Stimulated activated CD8-positive, alpha-beta memory T cell treated with anti-CD3 and anti-CD28 coated beads, Interleukin-12 subunit alpha, Interleukin-12 subunit beta, amount 100 ng/mL, for 4 hours (primary cell): ENCODE measurements around the gene UPB1.

Experiments used
- DNase-seq: peaks from one replicate; pipeline ENCODE4 v3.0.0-alpha.2; 2020; ENCODE audit warnings: low read depth

The UPB1 gene

DNA sequence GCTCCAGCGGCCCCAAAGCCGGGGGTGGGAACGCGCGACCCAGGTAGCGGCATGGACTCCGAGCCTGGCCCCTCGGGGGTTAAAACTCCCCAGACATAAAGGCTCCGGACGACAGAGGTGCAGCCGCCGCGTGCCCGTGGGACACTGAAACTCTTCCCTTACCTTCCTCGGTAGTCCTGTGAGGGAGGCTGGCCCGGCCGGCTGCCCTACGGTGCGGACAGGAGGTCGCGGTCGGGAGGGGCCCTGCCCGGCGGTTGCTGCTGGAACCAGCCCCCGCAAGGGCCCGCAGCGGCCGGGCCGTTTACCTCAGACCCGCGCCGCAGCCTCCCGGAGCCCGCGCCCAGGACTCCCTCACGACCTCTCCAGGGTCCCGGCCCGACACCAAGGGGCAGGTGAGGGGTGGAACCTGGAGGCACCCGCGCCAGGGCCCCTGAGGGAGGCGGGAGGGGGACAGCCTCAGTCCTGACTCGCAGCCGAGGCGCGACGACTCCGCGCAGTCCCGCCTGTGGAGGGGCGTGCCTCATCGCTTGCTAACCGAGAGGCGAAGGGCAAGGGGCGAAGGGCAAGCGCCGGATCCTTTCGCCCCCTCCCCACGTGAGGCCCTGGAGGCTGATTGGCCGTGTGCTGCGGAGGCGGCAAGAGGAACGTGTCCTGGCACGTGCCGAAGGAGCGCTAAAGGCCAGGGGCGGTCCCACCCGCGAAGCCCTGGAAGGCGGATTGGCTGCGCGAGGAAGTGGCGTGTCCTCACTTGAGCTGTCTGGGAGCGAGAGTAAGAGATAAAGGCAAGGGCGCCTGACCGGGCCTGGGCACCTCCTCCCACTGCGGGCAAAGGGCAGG, at the start of gene UPB1:
Gene UPB1, plus strand, starts transcription at position 805 of the 837 bp plus-strand sequence. CDS start 72 bp downstream, outside the sequence.
- no peak for DNase-seq

DNA sequence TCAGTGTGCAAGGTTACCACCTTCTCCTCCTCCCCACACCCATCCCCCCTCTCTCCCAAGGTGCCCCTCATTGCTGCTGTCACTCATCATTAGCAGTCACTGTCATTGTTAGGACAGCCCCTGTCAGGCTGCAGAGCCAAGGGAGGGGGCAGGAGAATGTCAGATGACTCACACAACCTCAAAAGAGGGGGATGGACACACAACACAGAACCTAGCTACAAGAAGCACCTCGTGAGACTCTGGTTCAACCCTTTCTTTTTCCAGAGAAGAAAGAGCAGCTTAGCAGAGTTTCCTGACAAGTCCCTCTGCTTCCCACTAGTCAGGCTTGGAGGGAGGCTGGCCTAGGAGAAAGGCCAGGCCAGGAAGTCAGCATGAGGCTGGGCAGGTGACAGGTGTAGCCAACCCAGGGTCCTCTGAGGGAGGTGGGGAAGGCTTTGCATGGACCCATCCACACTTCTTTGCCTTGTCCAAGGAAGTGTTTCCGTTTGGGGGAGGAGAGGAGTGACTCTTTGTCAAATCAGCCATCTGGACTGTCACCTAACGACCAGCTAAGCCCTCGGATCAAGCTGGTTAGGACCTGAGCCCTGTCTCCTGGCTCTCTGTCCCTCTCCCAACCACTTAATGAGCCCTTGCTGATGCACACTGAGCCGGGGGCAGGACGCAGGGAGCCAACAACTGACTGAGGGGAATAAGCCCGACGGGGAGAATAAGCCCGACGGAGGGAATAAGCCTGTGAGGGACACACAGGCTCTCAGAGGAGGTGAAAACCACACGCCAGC, 49.5 kb upstream of the UPB1 start:
- DNase-seq = no peak

DNA sequence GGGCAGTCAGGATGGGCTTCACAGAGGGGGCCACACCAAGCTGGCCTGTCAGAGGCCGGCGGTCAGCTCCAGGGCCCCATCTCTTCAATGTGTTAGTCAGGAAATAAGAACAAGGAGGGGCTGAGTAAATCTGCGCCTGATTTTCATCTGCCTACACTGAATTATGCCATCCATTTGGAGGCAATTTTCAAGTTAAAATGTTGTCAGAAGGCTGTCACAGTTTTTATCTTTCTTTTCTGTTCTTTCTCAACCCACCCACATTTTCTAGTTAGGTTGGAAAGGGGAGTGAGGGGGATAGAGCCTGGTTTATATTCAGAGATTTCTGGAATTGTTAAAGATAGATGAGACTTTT, 48.9 kb upstream of the UPB1 start:
- no peak for DNase-seq

GRCh38 chr22:24450610-24451009, 44.5 kb upstream of the UPB1 start:
- no peak for DNase-seq

- DNase-seq = no peak
Measured at GRCh38 chr22:24451162-24451561, 44.0 kb upstream of the UPB1 start.

GRCh38 chr22:24453853-24454252, 41.3 kb upstream of the UPB1 start:
- DNase-seq = no peak

DNA sequence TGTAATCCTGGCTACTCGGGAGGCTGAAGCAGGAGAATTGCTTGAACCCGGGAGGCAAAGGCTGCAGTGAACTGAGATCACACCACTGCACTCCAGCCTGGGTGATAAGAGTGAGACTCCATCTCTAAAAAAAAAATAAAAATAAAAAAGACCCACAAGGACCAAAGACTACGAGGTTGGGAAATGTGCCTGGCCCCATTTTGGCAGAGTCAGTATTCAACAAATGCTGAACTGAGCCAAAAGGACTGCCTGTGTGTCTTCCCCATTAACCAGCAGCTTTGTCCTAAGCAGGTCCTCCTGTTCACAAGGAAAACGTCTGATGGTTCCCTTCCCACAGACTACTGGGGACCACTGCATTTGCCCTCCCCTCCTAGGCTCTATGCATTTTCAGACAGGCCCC, 40.1 kb upstream of the UPB1 start:
- no peak for DNase-seq

GRCh38 chr22:24455751-24456426, 39.2 kb upstream of the UPB1 start:
- no peak for DNase-seq

- no peak for DNase-seq
Measured at GRCh38 chr22:24457894-24458420, 37.2 kb upstream of the UPB1 start.

- no peak for DNase-seq
Measured at GRCh38 chr22:24459911-24460310, 35.2 kb upstream of the UPB1 start.

- no peak for DNase-seq
Measured at GRCh38 chr22:24460418-24461089, 34.6 kb upstream of the UPB1 start.

GRCh38 chr22:24463071-24463760, 31.9 kb upstream of the UPB1 start:
- no peak for DNase-seq

- no peak for DNase-seq
Measured at GRCh38 chr22:24465566-24465965, 29.6 kb upstream of the UPB1 start.

- DNase-seq = no peak
Measured at GRCh38 chr22:24465975-24466374, 29.2 kb upstream of the UPB1 start.

- DNase-seq = no peak
Measured at GRCh38 chr22:24466716-24467328, 28.3 kb upstream of the UPB1 start.

GRCh38 chr22:24467340-24467739, 27.8 kb upstream of the UPB1 start:
- no peak for DNase-seq

DNA sequence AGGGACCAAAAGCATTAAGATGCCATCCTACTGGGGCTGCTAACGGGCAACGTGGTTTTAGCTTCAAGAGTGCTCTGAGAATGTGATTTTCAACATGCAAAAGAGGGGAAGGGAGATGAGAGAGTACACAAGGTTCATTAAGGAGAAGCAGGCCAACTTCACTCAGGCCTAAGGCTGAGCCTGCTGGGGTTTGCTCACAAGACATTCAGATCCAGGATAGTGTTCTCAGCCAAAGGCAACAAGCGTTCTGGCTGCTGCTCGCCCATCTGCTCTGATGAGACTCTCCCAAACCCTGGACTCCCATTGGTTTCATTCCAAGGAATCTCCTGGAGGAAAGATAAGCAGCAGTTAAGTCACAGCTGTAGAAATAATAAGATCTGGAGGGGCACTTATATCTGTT, 23.6 kb upstream of the UPB1 start:
- no peak for DNase-seq

GRCh38 chr22:24473284-24473683, 21.8 kb upstream of the UPB1 start:
- DNase-seq = no peak

DNA sequence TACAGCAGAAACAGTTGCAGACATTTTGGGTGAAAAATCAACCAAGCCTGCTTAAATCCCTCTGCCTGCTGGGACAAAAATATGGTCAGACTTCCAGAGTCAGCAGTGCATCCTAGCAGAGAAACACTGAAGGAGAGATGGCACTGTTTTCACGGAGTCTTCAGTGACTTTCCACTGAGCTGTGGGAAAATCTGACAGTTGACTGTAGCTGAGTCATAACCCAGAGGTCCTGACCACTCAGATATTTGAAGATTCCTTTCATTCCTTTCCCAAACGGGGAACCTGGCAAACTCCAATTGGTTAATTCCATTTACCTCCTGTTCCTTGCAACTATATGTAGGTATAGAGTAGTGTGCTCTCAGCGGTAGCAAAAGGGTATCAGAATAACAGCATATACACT, 20.9 kb upstream of the UPB1 start:
- no peak for DNase-seq

DNA sequence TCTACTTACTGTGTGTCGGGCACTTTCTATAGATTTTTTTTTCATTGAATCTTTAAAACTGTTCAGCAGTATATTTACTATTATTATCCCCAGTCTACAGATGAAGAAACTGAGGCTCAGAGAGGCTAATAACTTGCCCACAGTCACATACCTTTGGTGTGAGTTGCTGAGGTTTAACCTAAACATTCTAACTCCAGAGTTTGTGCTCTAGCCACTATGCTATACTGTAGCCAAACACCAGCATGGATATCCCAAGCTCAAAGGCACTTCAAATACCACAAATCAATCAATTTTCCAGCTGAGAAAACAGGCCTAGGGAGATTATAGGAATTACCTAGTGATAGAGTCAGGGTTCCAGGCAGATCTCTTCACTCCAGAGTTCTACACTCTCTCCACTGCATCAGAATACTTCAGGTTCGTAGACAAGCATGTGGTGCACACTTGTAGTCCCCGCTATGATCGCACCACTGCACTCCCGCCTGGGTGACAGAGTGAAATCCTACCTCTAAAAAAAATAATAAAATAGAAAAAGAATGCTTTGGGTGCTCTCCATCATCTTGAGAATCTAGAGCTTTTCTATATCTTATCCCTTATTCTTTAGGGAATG, 20.4 kb upstream of the UPB1 start:
- no peak for DNase-seq

GRCh38 chr22:24481641-24482040, 13.5 kb upstream of the UPB1 start:
- DNase-seq = no peak
